ENCODE measurements around the gene OR6B3. TPM values are rescaled to one million over a fixed set of nuclear protein-coding genes. Genes with fewer than 3 reads are reported as not detected.

Gene OR6B3
- not detected in 2 replicates for total RNA-seq
- long read RNA-seq, result 0 reads

DNA sequence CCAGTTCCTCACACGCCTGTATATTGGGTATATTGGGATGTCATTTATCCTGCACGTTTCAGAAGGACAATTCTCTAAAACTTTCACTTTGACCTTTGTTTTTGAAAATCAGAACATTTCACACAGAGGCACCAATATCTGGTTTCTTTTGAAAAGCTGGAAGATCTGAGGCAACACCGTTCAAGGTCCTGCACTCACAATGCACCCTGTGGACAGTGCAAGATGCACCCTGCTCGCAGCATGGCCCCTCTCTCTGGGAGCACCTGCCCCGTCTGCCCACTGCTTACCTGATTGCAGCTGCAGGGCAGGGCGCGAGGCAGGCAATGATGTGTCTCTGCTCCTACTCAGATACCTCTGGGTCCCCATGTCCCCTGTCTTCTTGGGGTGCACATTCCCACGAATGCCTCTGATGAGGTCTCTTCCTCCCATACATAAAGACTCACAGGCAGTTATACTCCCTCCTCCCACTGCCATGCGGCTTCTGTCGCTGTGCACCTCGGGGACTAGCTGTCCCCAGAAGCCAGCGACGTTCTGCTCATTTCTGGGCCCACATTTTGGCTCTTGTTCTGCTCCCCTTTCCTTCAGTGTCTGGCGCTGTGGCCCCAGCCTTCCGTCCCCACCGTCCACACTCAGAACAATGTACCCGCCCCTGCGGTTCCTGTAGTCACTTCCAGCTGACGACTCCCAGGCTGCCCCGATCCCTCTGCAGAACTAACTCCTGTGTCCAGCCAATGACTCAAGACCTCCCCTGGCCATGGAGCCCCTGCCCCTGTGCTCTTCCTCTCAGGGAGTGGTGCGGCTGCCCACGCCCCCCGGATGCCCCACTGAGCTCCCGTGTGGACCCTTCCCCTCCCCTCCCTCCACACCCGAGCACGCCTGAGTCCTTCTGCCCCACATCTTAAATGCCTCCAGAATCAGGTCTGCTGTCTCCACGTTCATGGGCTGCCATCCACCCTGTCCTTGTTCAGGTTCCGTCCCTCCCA lies at the start of gene OR6B3:
OR6B3 (minus strand) TSS at position 349 of the 983 bp plus-strand sequence.
- no peak for DNase-seq (ENCODE audit: low read depth, low spot score)
- TF ChIP-seq, protein P1, sequence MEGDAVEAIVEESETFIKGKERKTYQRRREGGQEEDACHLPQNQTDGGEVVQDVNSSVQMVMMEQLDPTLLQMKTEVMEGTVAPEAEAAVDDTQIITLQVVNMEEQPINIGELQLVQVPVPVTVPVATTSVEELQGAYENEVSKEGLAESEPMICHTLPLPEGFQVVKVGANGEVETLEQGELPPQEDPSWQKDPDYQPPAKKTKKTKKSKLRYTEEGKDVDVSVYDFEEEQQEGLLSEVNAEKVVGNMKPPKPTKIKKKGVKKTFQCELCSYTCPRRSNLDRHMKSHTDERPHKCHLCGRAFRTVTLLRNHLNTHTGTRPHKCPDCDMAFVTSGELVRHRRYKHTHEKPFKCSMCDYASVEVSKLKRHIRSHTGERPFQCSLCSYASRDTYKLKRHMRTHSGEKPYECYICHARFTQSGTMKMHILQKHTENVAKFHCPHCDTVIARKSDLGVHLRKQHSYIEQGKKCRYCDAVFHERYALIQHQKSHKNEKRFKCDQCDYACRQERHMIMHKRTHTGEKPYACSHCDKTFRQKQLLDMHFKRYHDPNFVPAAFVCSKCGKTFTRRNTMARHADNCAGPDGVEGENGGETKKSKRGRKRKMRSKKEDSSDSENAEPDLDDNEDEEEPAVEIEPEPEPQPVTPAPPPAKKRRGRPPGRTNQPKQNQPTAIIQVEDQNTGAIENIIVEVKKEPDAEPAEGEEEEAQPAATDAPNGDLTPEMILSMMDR (conservative IDR thresholded peaks at IDR 0.05), result no peak
- H3K27me3 Mint-ChIP-seq (ENCODE audit: low read depth), result peaks cover 66% of the 10 kb centered on the region
- H3K9me3 Mint-ChIP-seq, result no peaks in the 10 kb centered on the region
- peak within 1 kb of the TSS; percentile 78 for H3K27ac Mint-ChIP-seq (ENCODE audit: unreplicated experiment)
- H3K4me3 Mint-ChIP-seq, result no peak within 1 kb of the TSS
- peaks cover 31% of the 10 kb centered on the region for H3K4me1 Mint-ChIP-seq
- no peaks in the 10 kb centered on the region for H3K36me3 Mint-ChIP-seq (ENCODE audit: low read depth)

DNA sequence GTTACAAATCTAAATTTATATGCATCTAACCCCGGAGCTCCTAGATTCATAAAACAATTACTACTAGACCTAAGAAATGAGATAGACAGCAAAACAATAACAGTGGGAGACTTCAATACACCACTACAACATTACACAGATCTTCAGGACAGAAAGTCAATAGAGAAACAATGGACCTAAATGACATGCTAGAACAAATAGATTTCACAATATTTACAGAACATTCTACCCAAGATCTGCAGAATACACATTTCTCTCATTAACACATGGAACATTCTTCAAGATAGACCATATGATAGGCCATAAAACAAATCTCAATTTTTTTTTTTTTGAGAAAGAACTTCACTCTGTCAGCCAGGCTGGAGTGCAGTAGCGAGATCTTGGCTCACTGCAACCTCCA lies 45.0 kb upstream of the OR6B3 start:
- Mint-ChIP-seq H3K27me3 (ENCODE audit: low read depth) (peaks cover 90% of the 10 kb centered on the region), H3K9me3 (peaks cover 15% of the 10 kb centered on the region), H3K4me3 (no peak overlapping the region), H3K36me3 (ENCODE audit: low read depth) (peaks cover 4% of the 10 kb centered on the region), H3K27ac (ENCODE audit: unreplicated experiment) (no peak overlapping the region), H3K4me1 (no peaks in the 10 kb centered on the region)
- TF ChIP-seq, protein P1 (conservative IDR thresholded peaks at IDR 0.05), result no peak
- DNase-seq (ENCODE audit: low read depth, low spot score), result no peak

DNA sequence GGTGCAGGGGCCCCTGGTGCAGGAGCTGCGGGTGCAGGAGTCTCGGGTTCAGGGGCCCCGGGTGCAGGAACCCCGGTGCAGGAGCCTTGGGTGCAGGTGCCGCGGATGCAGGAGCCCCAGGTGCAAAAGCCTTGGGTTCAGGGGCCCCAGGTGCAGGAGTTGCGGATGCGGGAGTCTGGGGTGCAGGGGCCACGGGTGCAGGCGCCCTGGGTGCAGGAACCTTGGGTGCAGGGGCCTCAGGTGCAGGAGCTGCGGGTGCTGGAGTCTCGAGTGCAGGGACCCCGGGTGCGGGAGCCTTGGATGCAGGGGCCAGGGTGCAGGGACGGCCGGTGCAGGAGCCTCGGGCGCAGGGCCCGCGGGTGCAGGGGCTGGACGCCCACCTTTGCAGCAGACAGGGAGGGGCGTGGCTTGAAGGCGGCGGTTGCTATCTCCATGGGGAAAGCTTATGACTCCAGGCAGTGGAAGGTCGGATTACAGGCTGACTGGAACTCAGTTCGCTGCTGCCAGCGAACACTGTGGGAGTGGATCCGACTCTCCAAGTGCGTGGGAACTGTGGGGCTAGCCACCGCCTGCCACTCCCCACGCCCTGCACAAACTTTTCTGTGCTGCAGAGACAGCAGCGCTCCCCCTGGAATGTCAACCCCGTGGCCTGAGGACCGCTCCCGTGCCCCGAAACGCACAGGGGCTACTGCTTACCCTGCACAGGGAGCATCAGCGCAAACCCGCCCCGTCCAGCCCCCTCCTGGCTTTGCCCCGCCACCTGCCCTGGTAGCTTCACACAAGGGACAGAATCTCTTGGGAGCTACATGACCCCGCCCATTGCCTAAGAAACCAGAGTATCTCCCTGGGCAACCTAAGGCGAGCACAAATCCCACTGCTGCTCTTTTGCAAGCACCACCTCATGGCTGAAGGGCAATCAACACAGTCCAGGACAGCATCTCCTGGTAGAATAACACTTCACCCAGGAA lies 42.5 kb upstream of the OR6B3 start:
- Mint-ChIP-seq H3K4me1 (no peaks in the 10 kb centered on the region), H3K4me3 (no peak overlapping the region), H3K9me3 (peaks cover 19% of the 10 kb centered on the region), H3K36me3 (ENCODE audit: low read depth) (peaks cover 8% of the 10 kb centered on the region), H3K27me3 (ENCODE audit: low read depth) (peaks cover 87% of the 10 kb centered on the region), H3K27ac (ENCODE audit: unreplicated experiment) (no peak overlapping the region)
- no peak for DNase-seq (ENCODE audit: low read depth, low spot score)
- TF ChIP-seq, protein P1 (conservative IDR thresholded peaks at IDR 0.05), result no peak

DNA sequence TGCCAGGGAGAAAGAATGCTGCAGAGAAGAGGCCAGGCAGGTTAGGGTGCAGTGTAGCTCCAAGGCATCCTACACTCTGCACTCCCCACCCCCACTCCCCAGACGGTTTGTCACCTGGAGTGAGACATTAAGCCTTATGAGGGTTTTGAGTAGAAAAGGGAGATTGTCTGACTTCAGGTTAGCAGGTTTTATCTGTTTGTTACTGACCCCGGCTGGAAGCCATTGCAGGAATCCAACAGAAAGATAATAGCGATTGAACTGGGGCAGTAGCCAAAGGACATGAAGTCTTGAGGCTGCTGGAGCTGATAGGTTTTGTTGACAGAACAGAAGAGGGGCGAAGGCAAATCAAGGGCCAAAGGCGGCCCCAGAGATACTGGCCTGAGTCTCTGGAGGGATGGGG lies 36.0 kb upstream of the OR6B3 start:
- TF ChIP-seq, protein P1 (conservative IDR thresholded peaks at IDR 0.05), result no peak
- no peaks in the 10 kb centered on the region for H3K4me1 Mint-ChIP-seq
- DNase-seq (ENCODE audit: low read depth, low spot score), result no peak
- H3K9me3 Mint-ChIP-seq, result peaks cover 26% of the 10 kb centered on the region
- peaks cover 54% of the 10 kb centered on the region for H3K27me3 Mint-ChIP-seq (ENCODE audit: low read depth)
- H3K27ac Mint-ChIP-seq (ENCODE audit: unreplicated experiment), result no peak overlapping the region
- H3K4me3 Mint-ChIP-seq, result no peak overlapping the region
- H3K36me3 Mint-ChIP-seq (ENCODE audit: low read depth), result peaks cover 7% of the 10 kb centered on the region

DNA sequence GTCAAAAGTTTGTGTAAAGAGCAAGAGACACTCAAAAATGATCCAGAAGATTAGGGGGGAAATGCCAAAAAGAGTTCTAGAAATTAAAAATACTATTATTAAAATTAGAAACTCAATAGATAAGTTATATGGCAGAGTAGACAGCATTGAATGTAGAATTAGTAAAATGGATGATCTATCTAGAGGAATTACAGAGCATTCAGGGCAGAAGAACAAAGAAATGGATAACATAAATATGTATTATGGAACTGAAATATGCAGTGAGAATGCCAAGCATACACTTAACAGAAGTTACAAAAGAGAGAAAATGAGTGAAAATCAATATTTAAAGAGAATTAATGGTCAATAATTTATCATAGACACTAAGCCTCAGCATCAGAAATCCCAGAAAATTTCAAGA lies 33.2 kb upstream of the OR6B3 start:
- H3K27ac Mint-ChIP-seq (ENCODE audit: unreplicated experiment), result no peak overlapping the region
- peaks cover 4% of the 10 kb centered on the region for H3K36me3 Mint-ChIP-seq (ENCODE audit: low read depth)
- peaks cover 49% of the 10 kb centered on the region for H3K27me3 Mint-ChIP-seq (ENCODE audit: low read depth)
- no peak overlapping the region for H3K4me3 Mint-ChIP-seq
- TF ChIP-seq, protein P1 (conservative IDR thresholded peaks at IDR 0.05), result no peak
- no peak for DNase-seq (ENCODE audit: low read depth, low spot score)
- H3K4me1 Mint-ChIP-seq, result no peaks in the 10 kb centered on the region
- H3K9me3 Mint-ChIP-seq, result peaks cover 18% of the 10 kb centered on the region

All from neural crest cell (in vitro differentiated cells).